Aortic smooth muscle cell (primary cell): Measurements from ENCODE around the gene CLIC1. TPM values are rescaled to one million over a fixed set of nuclear protein-coding genes. Genes with fewer than 3 reads are reported as not detected.

ENCODE experiments used
- total RNA-seq: library from RNA; depleted of rRNA; stranded (reverse); fragments of >200 nt; gene quantifications from 2 replicates; pipeline ENCODE4 v1.2.3, GENCODE V29; 2014

CLIC1 gene
- total RNA-seq, result 784 and 832 TPM in 2 replicates

DNA sequence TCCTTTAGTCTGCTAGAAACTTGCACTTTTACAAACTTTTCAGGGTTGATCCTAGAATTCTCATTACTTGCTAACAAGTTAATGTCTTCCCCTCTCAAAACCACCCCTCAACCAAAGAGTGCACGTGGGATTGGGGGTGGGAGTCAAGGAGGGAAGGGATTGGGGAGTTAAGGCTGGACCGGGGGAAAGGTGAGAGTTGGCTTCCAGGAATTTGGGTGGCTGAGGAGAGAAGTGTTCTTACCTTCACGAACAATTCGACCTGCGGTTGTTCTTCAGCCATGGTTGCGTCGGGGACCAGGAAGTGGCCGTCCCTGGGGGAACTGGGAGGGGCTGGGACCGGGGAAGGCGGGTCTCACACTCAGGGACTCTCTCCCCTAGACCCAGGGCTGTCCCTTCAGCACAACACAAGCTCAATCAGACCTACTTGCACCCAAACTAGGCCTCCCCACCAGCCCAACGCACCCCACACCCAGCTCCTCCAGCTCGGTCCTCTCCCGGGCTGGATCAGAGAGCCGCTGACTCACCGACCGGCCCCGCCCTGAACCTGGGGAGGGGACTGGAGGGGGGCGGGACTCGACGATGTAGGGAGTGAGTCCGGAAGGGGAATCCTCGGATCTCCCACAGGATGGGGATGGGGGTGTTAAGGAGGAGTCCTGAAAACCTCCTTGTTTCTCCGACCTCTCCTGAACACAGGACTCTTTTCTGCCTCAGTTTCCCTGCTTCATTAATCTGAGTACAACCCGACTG is at the start of gene CLIC1:
CLIC1 (minus strand) TSS at position 510 of the 747 bp plus-strand sequence; CDS start at position 280, 230 bp downstream.

DNA sequence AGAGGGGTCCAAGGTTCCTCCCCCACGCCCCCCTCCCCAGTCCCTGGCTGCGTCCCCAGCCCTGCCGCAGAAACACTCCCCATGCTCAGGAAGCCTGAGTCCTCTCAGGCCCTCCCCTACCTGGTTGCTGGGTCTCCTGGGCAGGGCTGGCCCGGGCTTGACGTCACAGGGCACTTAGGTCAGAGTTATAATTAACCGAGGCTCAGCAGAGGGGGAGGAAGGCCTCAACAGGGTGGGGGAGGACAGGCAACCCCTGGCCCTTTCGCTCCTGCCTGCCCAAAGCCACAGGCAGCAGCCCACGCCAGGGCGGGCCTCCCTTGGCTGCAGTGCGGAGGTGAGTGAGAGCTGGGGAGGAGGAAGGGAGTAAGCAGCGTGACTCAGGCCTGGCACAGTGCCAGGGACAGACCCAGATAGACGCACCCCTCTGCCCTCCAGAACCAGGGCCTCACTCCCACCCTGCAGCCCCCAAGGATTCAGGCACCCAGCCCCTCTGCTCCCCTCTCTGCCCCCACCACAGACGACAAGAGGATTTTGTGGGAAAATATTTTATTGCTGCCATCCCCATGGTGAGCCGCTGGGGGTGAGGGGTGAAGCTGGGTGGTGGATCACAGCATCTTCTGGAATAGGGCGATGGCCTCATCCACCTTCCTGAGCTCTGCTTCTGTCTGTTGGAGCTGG is 40.8 kb upstream of the CLIC1 start, which contains the start of gene VWA7:
VWA7 (minus strand) TSS at position 340 of the 678 bp plus-strand sequence. CDS start 549 bp downstream, outside the sequence.

GRCh38 chr6:31762356-31762755 is 26.0 kb upstream of the CLIC1 start, which contains the start of gene SAPCD1:
Gene SAPCD1 (plus strand): TSS chr6:31762656. CDS start chr6:31763055, 399 bp downstream.

DNA sequence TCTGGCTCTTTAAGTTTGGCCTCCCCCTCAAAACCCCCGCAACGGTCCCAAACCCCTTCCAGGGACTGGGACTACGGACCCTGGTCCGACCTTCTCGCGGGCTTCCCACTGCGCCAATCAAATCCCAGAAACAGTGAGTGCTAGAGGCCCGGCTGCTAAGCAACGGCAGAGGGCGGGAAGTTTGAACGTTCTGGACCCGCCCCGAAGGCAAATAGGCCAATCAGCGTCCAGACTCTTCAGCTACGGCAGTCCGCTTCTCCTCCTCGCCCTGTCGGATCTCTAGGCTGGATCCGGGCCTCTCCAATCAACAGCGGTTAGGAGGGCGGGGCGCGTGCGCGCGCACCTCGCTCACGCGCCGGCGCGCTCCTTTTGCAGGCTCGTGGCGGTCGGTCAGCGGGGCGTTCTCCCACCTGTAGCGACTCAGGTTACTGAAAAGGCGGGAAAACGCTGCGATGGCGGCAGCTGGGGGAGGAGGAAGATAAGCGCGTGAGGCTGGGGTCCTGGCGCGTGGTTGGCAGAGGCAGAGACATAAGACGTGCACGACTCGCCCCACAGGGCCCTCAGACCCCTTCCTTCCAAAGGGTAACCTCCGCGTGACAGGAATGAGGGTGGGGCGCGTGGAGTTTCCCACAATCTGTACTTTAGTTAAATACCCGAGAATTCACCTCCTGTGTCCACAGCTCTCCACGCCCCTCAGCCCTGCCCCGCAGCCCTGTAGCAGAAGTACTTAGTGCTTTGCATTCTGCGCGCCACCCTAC is 3.5 kb upstream of the CLIC1 start, which contains the start of gene MSH5:
MSH5 (plus strand) TSS at position 367 of the 758 bp plus-strand sequence. CDS start 462 bp downstream, outside the sequence.

DNA sequence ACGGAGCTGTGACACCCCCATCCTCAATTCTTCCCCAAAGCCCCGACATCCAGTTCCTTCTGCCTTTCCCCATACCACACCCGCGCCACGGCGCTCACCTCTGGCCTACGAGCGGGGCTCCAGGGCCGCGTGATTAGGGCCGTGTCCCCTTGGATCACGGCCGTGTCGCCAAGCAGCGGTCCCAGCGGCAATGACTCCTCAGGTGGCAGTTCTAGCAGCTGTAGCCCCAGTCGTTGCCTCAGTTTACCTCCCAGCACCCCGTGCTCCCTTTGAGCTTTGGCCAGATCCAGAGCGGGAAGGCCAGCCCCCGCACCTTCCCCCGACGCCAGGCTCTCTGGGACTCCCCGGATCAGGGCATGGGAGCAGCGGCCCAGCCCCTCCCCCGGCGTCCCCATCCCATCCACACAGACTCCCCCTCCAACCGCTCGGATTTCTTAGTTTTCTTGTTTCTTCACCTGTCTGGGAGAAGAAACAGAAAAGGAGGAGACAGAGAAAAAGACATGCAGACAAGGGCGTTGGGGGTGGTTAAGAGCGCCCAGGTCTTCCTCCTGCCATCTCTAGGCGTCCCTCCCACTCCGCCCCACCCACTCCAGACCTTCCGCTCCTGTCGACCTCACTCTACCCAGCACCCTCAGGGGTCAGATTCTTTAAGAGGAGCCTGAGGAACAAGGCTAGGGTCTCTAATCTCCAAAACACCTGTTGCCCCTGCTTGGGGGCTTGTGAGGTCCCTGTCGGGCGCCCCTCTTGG is 7.4 kb downstream of the CLIC1 start, which contains the start of gene DDAH2:
DDAH2 (minus strand) TSS at position 533 of the 748 bp plus-strand sequence; CDS start at position 395, 138 bp downstream.

DNA sequence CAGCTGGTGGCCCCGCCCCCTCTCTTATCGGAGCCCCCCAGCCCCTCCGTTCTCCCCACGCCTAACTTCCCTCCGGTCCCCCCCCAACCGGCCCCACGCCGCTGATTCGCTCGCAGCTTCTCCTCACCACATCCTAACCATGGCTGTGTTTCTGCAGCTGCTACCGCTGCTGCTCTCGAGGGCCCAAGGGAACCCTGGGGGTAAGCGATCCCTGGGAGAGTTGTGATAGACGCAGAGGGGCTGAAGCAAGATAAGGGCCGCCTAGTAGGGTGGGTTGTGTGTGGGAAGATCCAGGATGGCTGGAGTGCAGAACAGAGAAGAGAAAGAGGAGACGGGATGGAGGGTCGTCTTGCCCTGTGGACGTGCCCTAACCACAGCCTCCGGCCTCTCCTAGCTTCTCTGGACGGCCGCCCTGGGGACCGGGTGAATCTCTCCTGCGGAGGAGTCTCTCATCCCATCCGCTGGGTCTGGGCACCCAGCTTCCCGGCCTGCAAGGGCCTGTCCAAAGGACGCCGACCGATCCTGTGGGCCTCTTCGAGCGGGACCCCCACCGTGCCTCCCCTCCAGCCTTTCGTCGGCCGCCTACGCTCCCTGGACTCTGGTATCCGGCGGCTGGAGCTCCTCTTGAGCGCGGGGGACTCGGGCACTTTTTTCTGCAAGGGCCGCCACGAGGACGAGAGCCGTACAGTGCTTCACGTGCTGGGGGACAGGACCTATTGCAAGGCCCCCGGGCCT is 12.9 kb downstream of the CLIC1 start, which contains the start of gene MPIG6B:
MPIG6B (plus strand) TSS at position 129 of the 735 bp plus-strand sequence; CDS start at position 140, 11 bp downstream.

GRCh38 chr6:31721351-31722020 is 14.8 kb downstream of the CLIC1 start, which contains the start of gene LY6G6C:
Gene LY6G6C (minus strand): TSS chr6:31721746. CDS start chr6:31721679, 67 bp downstream.

GRCh38 chr6:31715022-31715958 is 21.0 kb downstream of the CLIC1 start, which contains the start of gene LY6G6D:
Gene LY6G6D (plus strand): TSS chr6:31715348. CDS start chr6:31715356, 8 bp downstream.

GRCh38 chr6:31706599-31706998 is 29.7 kb downstream of the CLIC1 start, which contains the start of gene LY6G6F:
Gene LY6G6F (plus strand): TSS chr6:31706866. CDS start chr6:31706907, 41 bp downstream.

GRCh38 chr6:31702819-31703716 is 33.3 kb downstream of the CLIC1 start, which contains the start of gene ABHD16A:
Gene ABHD16A (minus strand): TSS chr6:31703324. CDS start chr6:31703281, 43 bp downstream.

Other genes with a start within 250 kb of the CLIC1 start
- 14.4 and 20.9 TPM in 2 replicates for gene MICB, start 238.4 kb downstream of the CLIC1 start, total RNA-seq
- not detected in 2 replicates for gene MCCD1, start 207.6 kb downstream of the CLIC1 start, total RNA-seq
- gene DDX39B, start 194.5 kb downstream of the CLIC1 start, total RNA-seq, result 366 and 394 TPM in 2 replicates
- 3.3 and 4.0 TPM in 2 replicates for gene ATP6V1G2, start 189.9 kb downstream of the CLIC1 start, total RNA-seq
- gene NFKBIL1, start 188.9 kb downstream of the CLIC1 start, total RNA-seq, result 22.6 and 22.9 TPM in 2 replicates
- gene LTA, start 164.2 kb downstream of the CLIC1 start, total RNA-seq, result not detected in 2 replicates
- not detected in 2 replicates for gene TNF, start 161.0 kb downstream of the CLIC1 start, total RNA-seq
- not detected in 2 replicates for gene LTB, start 154.1 kb downstream of the CLIC1 start, total RNA-seq
- not detected in 2 replicates for gene LST1, start 150.3 kb downstream of the CLIC1 start, total RNA-seq
- gene NCR3, start 143.5 kb downstream of the CLIC1 start, total RNA-seq, result not detected in 2 replicates
- not detected in 2 replicates for gene AIF1, start 121.3 kb downstream of the CLIC1 start, total RNA-seq
- gene PRRC2A, start 115.8 kb downstream of the CLIC1 start, total RNA-seq, result 31.6 and 39.6 TPM in 2 replicates
- 107 and 122 TPM in 2 replicates for gene BAG6, start 83.9 kb downstream of the CLIC1 start, total RNA-seq
- gene APOM, start 80.6 kb downstream of the CLIC1 start, total RNA-seq, result 1.5 and 1.8 TPM in 2 replicates
- 22.2 and 26.7 TPM in 2 replicates for gene C6orf47, start 75.8 kb downstream of the CLIC1 start, total RNA-seq
- gene GPANK1, start 71.5 kb downstream of the CLIC1 start, total RNA-seq, result 14.3 and 15.4 TPM in 2 replicates
- gene CSNK2B, start 70.5 kb downstream of the CLIC1 start, total RNA-seq, result 80.7 and 85.0 TPM in 2 replicates
- gene LY6G5B, start 66.6 kb downstream of the CLIC1 start, total RNA-seq, result 2.0 and 3.2 TPM in 2 replicates
- gene LY6G5C, start 55.5 kb downstream of the CLIC1 start, total RNA-seq, result 0.40 and 0.75 TPM in 2 replicates
- gene ABHD16A, start 33.2 kb downstream of the CLIC1 start, total RNA-seq, result 51.5 and 62.8 TPM in 2 replicates
- not detected in 2 replicates for gene LY6G6F, start 29.7 kb downstream of the CLIC1 start, total RNA-seq
- gene LY6G6D, start 21.2 kb downstream of the CLIC1 start, total RNA-seq, result not detected in 2 replicates
- not detected in 2 replicates for gene LY6G6C, start 14.8 kb downstream of the CLIC1 start, total RNA-seq
- gene MPIG6B, start 13.2 kb downstream of the CLIC1 start, total RNA-seq, result not detected in 2 replicates
- gene DDAH2, start 7.2 kb downstream of the CLIC1 start, total RNA-seq, result 112 and 142 TPM in 2 replicates
- gene MSH5, start 3.5 kb upstream of the CLIC1 start, total RNA-seq, result 5.3 and 5.4 TPM in 2 replicates
- gene SAPCD1, start 26.1 kb upstream of the CLIC1 start, total RNA-seq, result 1.8 and 1.9 TPM in 2 replicates
- gene VWA7, start 40.8 kb upstream of the CLIC1 start, total RNA-seq, result 0.13 and 0.19 TPM in 2 replicates
- gene VARS1, start 59.2 kb upstream of the CLIC1 start, total RNA-seq, result 37.6 and 48.4 TPM in 2 replicates
- 17.9 and 25.9 TPM in 2 replicates for gene LSM2, start 70.4 kb upstream of the CLIC1 start, total RNA-seq
- 1.5 and 1.6 TPM in 2 replicates for gene HSPA1L, start 78.8 kb upstream of the CLIC1 start, total RNA-seq
- gene HSPA1A, start 79.0 kb upstream of the CLIC1 start, total RNA-seq, result 97.9 and 108 TPM in 2 replicates
- 158 and 185 TPM in 2 replicates for gene HSPA1B, start 91.2 kb upstream of the CLIC1 start, total RNA-seq
- gene NEU1, start 126.3 kb upstream of the CLIC1 start, total RNA-seq, result 60.4 and 69.0 TPM in 2 replicates
- gene SLC44A4, start 142.5 kb upstream of the CLIC1 start, total RNA-seq, result 0.13 and 0.44 TPM in 2 replicates
- 42.3 and 49.1 TPM in 2 replicates for gene EHMT2, start 161.2 kb upstream of the CLIC1 start, total RNA-seq
- gene ZBTB12, start 165.6 kb upstream of the CLIC1 start, total RNA-seq, result 3.3 and 3.7 TPM in 2 replicates
- 2.8 and 4.3 TPM in 2 replicates for gene C2, start 191.2 kb upstream of the CLIC1 start, total RNA-seq
- gene CFB, start 209.6 kb upstream of the CLIC1 start, total RNA-seq, result 20.3 and 31.2 TPM in 2 replicates
- gene NELFE, start 222.4 kb upstream of the CLIC1 start, total RNA-seq, result 107 and 119 TPM in 2 replicates
- 41.2 and 58.4 TPM in 2 replicates for gene SKIC2, start 222.6 kb upstream of the CLIC1 start, total RNA-seq
- gene DXO, start 235.6 kb upstream of the CLIC1 start, total RNA-seq, result 9.8 and 10.2 TPM in 2 replicates
- 5.7 and 5.8 TPM in 2 replicates for gene C4A, start 245.5 kb upstream of the CLIC1 start, total RNA-seq